Fibroblast of mammary gland (primary cell): ENCODE results near the gene C5.

Experiments used
- DNase-seq: peaks from one replicate; pipeline ENCODE4 v3.0.0-alpha.2; 2010; ENCODE audit warnings: low read depth
- H3K4me3 ChIP-seq: 2 replicates; pipeline ENCODE4 v1.5.1; 2011; ENCODE audit warnings: low read depth, mild to moderate bottlenecking, low read length, moderate library complexity; ENCODE audit not compliant: control insufficient read depth
- CTCF ChIP-seq: conservative IDR thresholded peaks from 2 replicates; pipeline ENCODE4 v1.5.1; 2011; ENCODE audit warnings: low read depth, low read length, inconsistent platforms; ENCODE audit not compliant: control insufficient read depth, insufficient read depth

Gene C5

DNA sequence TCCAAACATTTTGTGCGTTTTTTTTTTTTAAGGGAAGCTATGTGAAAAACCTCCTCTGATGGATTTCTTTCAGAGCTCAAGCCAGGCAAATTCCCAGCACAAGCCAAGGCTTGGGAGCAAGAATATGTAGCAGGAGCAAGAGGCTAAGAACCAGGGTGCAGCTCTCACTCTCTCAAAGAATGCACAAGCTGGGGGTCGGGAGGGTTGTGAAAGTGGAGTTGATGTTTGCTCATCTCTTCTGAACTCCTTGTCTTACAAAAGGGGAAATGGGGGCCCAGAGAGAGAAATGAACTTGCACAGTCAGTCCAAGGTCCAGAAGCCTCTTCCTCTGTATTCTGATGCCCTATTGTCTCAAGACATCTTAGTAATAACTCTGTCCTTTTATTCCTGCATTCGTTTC lies 115.8 kb downstream of the C5 start:
- TF ChIP-seq CTCF, result no peak
- H3K4me3 ChIP-seq, result no peak overlapping the region

DNA sequence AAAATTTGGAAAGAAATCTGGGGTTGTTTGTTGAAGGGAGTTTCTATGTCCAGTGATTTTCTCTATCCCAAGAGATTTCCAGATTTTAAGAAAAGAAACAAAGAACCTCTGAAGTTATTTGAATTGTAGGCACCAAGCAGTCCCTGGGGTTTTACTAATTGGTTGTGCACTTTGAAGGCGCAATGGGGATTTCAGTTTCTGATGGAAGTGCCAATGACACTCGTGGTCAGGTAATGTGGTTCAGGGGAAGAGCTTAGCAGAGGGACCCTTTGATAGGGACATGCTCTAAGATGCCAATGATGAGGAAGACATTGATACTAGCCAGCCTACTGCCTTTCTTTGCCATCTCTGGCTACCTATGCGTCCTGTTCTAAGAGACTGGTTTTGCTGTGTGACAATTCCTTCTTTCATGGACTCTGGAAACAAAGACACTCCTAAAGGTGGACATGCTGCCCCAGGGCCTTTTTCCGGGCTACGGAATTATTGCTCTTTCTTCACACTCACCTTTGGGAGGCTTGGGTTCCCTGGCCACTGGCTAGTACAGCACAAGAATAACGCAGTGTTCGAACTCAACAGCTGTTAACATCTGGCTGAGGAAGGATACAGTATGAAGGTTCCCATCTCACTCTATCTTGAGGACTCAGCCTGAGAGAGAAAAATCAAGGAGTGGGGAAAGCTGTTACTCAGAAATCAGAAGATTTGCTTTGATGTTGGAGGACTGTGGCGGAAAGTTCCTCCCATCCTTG lies 116.6 kb downstream of the C5 start:
- no peak overlapping the region for H3K4me3 ChIP-seq
- no peak for DNase-seq
- TF ChIP-seq CTCF, result no peak

More for the DNA sequence above, 115.8 kb downstream of the C5 start:
- DNase-seq, result no peak

DNA sequence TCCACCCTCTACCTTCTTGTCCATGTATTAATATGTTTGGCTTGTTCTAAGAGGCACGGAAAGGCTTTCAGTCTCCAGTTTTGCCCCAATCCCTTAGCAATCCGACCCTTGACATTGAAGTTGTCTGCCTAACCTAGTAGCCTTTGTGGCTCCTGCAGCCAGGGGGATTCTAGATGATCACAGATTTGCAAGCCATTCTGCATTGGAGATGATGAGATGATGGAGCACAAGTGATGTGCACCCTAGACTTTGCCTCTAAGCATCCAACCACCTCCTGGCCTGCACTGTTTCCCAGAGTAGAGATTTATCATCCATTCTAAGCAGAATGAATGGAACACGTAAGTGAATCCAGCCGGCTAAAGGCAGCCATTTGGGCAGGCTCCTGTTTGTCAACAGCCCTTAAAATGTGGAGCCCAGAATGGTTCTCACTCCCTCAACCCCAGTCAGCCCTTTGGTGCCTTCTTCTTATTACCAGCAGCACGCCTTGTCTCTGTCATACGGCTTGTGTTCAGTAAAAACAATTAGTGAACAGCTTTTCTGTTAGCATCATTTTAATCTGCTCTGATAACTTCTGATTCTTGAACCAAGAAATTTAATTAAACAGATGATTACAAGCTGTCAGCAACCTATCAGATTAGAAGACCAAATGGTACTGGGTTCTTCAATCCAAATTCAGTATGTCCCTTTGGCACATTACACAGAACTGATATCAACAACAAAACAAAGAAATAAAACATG lies 117.8 kb downstream of the C5 start:
- H3K4me3 ChIP-seq, result no peak overlapping the region
- DNase-seq, result no peak
- TF ChIP-seq CTCF, result no peak

GRCh38 chr9:120931231-120932085 lies 118.6 kb downstream of the C5 start:
- peak; percentile 76 for DNase-seq
- H3K4me3 ChIP-seq, result no peak overlapping the region
- TF ChIP-seq CTCF, result no peak

- no peak for TF ChIP-seq CTCF
- peak overlapping the region; percentile 48 for H3K4me3 ChIP-seq
- DNase-seq, result no peak
Measured at GRCh38 chr9:120929229-120929791, 120.8 kb downstream of the C5 start.
